DMS153 treated with DMSO at 0.1 percent for 48 hours (cell line): ENCODE data around the gene COBL.

Source experiments
- DNase-seq: peaks from one replicate; lab custom pipeline; 2025; ENCODE audit not compliant: unreplicated experiment; lab: John Stamatoyannopoulos, UW

The COBL gene

DNA sequence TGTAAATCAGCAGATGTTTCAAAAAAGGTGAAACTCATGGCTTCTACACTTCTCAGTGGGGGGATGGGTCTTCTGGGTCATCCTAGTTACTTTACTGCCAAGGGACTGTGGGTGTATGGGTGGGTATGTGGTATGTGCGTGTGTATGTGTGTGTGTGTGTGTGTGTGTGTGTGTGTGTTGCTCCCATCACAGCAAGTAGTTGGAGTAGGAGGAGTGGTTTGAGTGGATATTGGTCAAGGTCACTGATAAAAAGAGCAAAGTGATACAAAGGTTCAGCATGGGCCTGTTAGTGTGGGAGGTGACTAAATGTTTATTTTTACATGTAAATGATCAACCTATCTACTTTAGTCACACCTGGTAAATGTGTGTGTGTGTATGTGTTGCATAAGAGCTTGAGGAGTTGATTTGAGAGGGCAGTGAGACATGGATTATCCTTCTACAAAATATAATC is 11.8 kb upstream of the COBL start:
- DNase-seq: no peak

DNA sequence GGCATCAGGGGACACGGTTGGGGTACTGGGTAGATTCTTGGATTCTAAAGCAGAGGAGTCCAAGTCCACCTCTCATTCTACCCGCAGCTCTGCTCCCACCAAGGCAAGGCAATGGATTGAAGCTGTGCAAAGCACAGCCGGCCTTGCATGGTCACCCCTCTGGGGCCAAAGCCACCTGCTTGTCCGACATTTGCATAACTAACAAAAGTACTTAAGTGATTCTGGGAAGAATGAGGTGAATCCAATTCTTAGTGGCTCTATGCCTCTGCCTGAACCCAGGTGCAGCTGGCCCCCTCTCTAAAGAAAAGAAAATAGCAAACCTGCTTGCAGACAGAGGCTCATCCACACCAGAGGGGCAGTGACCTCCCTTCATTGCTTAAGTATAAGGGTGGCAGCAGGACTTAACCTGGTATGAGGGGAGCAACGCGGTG is 10.7 kb upstream of the COBL start:
- DNase-seq: no peak

DNA sequence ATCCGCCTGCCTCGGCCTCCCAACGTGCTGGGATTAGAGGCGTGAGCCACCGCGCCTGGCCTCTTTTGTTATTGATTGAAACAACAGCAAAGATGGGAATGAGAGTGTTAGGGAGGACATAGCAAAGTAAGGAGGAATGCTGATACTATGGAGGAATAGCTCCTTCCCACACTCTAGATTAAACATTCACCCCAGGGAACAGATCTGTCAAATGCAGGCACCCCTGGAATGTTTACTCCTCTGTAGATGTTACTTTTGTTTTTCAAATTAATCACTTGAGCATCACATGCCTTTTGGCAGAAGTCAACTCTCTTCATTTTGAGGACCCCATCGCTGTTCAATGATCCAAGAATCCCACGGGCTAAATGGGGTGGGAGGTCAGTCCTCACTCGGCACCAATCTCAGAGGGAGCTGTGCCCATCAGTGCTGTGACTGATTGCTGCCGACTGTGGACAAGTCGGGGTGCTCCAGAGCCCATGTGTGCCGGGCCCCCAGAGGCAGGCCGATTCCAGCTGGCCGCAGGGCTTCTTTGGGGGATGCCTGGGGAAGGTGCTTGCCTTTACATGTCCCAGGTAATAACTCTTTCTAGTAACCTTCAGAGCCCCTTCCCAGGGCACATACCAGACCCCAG is 10.2 kb upstream of the COBL start:
- no peak for DNase-seq

DNA sequence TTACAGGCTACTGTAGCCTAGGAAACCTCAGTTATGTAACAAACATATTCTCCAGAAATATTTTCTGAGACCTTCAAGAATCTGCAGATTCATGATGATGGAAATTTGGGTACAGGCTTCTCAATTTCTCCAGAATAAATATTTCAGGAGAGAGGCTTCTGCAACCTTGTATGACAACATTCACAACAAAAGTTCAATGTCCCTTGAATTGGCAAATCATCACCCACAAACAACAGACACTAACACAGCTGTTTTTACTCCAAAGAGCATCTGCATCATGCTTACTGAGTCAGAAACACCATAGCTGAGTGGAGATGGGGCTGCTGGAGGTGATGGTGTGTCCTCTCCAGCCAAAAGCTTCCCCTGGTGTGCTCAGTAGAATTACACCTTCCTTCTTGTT is 9.3 kb upstream of the COBL start:
- no peak for DNase-seq

DNA sequence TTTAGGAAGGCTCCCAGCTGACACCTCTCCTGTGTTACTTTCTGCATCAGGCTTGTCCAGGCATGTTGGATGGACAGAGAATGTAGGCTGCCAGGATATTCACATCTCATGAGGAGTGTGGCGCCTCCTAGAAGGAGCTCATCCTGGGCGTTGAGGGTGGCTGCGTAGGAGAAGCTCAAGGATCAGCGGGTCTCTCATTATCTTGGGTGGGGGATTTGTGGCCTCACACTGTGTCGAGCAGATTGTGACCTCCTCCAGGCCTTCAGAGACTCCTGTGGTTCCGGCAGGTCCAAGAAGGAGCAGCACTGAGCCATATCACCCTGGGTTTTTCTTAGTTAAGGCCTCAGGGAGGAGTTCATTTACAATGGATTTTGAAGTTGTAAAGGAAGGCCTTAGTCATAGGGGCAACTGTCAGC is 8.7 kb upstream of the COBL start:
- DNase-seq: no peak

DNA sequence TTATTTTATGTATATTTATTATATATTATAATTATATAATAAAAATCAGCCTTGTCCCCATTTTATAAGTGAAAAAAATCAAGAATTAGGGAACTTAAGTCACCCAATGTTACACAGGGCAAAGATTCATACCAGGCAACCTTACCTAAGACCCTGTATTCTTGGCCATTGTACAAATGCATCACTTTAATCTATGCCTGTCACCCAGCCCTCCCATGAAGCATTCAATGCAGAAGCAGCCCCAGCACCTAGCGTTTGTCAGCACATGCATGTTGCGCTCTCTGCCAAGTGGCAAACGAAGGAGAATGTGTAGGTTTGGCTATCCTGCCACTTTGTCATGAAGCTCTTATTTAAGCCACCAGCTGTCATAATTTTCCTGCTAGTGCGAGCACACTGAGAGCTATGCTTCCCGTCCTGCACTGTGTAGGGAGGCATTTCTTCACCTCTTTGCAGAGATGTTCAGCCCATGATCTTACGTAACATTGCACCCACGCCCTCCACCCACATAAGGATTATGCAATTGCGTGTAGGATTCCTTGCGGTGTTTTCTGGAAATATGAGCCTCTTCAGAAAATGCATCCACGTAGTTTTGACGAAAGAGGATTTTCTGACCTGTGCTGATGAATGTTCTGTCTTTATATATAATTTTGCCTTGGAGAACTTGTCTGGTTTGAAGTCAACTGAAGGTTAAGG is 7.7 kb upstream of the COBL start:
- DNase-seq: no peak

DNA sequence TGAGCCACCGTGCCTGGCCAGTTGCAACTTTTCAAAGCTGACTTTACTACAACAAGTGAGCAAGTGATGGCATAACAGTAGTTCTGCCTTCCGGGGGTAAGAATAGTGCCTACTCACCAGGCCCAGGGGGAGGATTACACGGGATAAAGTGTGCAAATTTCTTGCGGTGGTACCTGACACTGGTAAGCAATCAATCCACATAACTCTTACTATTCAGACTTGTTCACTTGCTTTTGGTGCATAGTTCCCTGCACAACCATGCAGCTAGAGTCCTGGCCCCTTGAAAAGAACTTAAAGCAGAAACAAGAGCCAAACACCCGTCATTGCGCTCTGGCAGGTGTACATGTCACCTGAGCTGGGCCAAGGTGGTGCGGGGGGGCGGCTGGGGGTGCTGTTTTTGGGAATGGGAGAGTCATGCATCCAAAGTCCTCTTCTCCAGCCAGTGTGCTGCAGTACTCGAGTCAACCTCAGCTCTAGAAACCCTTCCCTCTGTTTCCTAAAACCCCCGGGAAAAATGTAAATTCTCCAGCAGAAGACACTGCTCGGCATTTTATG is 5.4 kb upstream of the COBL start:
- DNase-seq: no peak

DNA sequence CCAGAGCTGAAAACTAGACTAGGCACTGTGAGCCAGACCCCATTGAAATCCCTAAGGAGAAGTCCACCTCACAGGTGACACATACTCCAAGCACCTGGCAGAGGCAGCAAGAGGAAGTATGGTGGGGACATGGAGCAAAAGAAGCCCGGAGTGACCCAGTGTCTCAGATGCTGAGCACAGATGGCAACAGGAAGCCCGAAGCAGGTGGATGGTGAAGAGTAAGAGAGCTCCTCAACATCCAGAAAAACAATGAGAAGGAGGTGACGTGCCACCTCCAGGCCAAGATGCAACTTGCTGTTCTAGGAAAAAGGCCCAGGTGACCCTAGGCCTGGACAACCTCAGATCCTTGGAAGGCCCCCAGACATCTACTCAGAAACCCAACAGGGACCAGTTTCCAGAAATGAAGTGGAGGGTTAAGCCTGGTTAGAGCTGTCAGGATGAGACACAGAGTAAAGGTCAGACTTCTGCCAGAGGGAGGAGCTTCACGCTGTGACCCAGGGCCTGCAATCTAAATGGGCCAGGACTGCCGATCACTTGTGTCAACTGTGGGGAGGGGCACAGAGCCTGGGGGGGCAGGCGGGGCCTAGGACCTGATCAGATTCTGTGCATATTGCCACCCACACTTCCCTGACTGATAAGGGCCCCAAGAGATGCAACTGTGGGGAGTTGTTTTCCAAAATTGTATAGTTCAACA is 2.4 kb upstream of the COBL start:
- peak; percentile 27 for DNase-seq

DNA sequence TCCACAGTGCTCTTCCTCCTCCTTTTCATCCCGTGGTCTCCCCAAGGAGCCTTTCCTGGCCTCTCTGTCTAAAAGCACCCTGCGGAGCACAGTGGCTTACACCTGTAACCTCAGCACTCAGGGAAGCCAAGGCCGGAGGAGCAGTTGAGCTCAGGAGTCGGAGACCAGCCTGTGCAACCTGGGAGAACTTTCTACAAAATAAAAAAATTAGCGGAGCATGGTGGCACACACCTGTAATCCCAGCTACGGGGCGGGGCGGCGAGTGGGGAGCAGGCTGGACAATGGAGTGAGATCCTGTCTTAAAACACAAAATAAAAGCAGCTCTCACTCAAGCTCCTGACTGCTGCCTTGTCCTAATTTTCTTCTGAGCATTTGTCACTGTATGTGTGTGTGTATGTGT is 1.4 kb upstream of the COBL start:
- DNase-seq: no peak

DNA sequence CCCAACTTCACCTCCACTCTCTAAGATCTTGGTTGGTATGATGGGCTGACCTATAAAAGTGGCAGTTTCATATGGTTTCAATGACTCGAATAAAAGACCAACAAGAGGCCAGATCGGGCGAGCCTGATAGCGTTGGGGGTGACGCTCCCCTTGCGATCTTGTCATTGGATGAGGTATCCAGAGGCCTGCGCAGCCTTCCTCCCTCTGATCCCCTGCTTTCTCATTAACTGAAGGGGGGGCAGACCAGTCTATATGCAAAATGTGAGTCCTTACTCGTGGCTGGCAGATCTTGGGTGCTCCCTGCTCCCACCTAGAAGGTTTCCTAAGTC is 937 bp upstream of the COBL start:
- DNase-seq: no peak

DNA sequence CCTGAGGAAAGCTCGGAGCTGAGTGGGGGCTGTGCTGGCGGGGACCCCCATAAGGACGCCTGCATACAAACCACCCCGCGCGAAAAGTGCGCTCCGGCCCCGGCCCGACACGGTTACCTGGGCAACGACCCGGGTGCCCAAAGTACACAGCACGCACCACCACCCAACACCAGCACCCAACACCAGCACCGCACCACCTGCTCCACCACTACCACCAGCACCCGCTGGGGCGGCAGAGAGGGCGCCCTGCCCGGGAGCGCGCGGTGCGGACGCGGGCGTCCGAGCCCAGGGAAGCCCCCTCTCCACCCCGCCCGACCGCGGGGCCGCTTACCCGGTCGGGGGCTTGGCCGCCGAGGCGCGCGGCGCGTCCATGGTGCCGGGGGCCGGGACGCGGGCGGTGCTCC is 345 bp downstream of the COBL start:
- DNase-seq: peak; percentile 58

DNA sequence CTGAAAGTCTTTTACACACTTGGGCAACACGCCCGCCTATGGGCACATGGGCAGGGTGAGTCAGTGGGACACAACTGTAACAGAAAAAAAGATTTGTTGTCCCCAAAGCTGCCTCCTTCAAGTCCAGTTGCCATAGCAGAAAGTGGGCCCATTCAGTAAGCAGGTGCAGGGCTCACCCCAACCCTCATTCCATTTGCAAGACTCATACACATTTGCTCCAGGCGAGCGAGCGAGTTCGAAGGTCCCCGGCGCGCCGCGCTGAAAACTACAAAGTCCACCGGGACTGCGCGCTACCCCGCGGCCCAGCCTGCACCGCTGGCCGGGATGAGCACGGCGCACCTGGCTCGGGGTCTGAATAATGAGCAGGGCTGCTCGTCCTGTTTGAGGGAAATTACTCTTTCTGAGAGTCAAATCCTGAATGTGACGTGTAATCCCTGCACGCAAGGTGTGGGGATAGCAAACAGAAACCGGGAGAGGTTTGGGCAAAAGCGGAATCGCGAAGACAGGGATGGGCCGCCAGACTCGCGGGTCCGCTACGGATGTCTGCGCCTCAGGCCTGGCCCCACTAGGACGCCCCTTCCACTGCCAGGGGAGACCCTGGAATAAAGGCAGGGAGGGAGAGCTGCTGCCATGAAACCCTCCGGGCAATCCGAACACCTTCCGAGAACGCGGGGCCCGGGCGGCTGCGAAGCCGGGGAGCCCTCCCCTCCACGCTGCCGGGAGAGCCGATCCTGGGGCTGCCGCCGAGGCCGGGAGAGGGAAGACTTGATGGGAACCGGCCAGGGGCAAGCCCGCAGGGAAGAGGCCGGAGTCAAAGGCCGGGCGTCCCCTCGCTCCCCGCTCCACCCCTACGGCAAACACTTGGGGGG is 982 bp downstream of the COBL start:
- peak; percentile 65 for DNase-seq

DNA sequence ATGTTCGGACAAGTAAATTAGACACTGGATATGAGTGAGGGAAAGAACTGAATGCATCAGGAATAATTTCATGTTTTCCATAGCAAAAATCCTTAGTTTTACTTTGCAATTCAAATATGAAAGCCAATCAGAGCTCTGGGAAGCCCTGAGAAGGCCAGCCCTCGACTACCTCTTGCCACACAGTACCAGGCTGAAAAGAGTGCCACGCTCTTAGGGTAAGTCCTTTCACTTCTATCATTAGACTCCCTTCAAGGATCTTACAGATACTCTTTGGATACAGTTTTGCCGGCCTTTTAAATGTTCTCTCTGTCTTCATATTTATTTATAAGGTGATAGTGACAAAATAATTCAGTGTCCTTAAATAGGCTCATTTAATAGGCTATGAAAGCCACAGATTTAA is 1.9 kb downstream of the COBL start:
- DNase-seq: peak; percentile 63

DNA sequence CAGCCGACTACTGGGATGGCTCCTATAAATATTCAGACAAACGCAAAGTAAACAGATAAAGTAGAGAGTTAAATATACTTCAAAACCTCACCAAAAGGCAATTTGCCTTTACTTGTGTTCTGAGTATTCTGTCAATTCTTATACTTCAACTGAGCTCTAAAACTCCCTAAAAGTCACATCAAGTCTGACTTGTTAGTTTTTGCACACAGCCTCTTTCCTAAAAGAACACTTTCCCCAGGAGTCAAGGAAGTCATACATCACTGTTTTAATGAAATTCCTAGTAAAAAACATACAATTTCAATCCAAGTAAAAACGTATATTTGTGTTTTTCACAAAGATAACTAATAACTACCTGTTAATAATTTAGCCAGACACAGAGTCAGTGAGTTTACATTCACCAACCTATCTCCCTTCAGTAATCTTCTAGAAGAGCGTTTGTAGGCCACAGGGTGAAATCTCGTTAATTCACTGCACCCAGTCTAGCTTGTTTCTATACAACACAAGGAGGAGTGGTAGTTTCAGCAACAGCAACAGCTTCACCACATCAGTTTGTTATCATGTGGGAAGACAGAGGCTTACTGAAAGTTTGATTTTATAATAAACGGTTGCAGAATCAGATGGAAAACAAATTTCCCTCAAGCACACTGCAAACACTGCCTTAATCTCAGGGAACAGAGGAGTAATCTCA is 2.7 kb downstream of the COBL start:
- no peak for DNase-seq

DNA sequence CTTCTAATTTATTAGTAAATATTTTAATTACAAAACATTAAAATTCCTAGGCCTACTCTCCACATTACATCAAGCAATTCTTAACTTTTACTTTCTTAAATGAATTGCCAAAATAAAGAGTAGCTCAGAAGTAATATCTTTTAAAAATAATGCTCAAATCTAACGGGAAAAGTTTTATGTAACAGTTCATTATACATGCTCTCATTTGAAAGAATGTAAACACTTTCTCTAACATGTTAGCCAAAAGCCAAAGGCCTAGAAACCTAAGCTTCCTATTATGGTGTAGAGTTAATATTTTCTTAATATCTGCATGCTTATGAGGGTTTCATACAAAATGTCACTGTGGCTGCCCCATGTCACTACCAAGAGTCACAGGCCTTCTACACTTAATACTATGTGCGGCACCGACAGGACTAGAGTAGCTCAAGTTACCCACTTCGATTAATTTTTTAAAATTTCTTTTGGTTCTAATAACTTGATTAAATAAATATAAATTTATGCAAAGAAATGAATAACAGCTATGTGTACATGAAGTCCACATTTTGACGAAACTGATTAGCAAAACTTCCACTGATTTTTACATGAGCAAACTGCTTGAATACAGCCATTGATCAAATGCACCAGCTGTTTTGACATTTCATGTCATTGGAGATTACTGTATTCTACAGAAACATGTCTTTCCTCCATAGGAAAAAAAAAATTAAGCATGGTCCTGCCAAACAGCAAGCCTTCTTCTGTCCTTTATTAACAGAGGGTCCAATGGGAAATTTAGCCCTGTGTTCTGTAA is 3.5 kb downstream of the COBL start:
- DNase-seq: no peak

DNA sequence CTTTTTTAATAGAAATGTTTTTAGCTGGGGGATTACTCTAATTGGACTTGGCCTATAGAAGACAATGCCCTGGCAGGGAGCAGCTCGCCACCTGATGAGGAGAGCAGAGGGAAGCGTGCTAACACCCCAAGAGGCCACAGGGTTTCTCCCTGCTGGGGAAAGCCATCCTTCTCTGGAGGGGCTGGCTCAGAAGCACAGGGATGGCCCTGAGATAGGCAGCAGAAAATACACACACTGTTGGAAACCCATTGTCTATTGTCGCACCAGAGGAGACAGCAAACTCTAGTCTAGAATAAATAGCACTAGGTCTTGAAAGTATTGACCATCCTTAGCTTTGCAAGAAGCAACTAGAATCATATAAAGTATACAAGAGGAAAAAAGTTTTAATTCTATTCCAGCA is 5.4 kb downstream of the COBL start:
- no peak for DNase-seq

DNA sequence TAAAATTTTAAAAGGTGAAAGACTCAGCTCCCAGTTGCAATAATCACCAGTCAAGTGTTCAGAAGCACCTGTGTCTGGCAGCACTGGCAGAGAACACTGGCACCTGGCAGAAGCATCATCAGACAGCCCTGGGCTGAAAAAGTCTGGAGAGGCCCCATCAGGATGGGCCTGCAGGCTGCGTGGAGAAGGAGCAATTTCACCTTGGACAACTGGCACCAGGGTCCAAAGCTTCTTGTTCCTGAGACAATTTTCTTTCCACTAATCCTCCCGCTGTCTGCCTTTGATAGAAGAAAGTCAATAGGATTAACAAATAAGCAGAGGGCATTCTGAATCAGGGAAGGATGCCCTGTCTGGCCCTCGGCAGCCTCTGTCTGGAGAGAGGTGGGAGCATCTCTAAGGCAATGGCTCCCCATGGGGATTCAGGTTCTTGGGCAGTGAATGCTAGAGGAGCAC is 6.5 kb downstream of the COBL start:
- no peak for DNase-seq

DNA sequence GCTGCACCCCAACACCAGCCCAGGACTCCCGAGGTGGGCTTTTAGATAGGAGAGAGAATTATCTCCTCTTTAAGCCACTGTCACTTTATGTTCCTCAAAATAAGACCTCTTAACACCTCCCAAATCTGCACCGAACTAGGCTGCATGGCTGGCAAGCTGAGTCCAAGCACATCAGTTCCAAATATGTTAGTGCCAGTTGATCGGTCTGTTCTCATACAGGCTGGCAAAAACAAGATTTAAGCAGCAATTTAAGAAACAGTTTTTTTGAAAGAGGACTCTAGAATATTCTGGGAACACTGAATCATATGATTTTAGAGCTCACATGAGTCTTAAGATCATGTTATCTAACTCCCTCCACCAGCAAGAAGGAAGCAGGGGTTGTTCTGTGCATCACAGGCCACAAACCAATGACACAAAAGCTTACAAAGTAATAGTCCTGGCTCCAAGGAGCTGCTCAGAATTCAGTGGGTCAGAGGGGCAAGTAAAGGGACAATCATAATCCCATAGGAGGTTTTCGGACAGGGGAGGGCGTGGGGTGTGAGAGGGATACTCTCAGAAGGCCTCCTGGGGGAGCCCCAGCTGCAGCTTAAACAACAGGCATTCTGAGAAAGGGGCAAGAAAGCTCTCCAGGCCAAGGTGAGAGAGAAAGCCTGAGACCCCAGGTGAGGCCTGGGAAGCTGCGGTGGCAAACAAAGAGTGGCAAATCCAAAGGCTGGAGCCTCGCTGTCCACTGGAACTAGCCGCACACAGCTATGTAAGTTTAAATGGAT is 7.1 kb downstream of the COBL start:
- no peak for DNase-seq

DNA sequence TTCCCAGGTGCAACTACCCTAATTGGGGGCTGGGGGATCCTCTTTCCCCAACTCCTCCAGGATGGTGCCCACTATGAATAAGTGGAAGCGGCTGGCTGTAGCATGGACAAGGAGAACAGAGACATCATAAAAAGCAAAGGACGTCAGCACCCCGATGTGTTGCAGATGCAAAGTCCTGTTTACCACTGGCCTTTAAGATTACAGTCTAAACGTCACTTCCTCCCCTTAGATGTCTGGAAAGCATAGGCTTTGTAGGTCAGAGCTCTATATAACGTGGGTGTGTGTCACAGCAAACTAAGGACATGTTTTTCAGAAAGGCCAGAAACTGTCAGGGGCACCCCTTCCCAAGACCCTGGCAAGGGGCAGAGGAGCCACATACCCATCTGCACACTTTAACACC is 7.9 kb downstream of the COBL start:
- no peak for DNase-seq
